Measurements from ENCODE around the gene DBN1.

The DBN1 gene

DNA sequence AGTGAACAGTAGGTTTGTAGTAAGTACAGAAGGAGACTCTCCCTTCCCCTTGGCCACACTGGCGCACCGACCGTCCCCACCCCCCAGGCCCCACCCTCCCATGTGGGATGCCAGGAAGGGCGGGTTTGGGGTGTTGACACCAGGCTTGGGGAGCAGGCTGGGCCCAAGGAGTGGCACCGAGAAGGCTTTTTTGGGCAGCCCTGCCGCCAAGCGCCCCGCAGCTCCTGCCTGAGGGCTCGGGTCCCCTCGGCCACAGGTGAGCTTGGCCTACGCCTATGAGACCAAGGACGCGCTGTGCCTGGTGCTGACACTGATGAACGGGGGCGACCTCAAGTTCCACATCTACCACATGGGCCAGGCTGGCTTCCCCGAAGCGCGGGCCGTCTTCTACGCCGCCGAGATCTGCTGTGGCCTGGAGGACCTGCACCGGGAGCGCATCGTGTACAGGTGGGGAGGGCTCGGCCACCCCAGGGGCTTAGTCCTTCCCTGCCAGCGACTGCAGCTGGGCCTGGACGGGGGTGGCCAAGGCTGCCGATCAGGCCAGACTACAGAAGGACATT lies 39.7 kb downstream of the DBN1 start:
- TF ChIP-seq, protein P1, sequence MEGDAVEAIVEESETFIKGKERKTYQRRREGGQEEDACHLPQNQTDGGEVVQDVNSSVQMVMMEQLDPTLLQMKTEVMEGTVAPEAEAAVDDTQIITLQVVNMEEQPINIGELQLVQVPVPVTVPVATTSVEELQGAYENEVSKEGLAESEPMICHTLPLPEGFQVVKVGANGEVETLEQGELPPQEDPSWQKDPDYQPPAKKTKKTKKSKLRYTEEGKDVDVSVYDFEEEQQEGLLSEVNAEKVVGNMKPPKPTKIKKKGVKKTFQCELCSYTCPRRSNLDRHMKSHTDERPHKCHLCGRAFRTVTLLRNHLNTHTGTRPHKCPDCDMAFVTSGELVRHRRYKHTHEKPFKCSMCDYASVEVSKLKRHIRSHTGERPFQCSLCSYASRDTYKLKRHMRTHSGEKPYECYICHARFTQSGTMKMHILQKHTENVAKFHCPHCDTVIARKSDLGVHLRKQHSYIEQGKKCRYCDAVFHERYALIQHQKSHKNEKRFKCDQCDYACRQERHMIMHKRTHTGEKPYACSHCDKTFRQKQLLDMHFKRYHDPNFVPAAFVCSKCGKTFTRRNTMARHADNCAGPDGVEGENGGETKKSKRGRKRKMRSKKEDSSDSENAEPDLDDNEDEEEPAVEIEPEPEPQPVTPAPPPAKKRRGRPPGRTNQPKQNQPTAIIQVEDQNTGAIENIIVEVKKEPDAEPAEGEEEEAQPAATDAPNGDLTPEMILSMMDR (IDR thresholded peaks at IDR 0.05; ENCODE audit: control insufficient read depth, insufficient read depth, low read depth, low read length, missing control alignments): no peak
- H3K4me3 ChIP-seq (ENCODE audit: control insufficient read depth, low read depth, low read length): no peak overlapping the region
- no peak for DNase-seq (ENCODE audit: low read depth)

DNA sequence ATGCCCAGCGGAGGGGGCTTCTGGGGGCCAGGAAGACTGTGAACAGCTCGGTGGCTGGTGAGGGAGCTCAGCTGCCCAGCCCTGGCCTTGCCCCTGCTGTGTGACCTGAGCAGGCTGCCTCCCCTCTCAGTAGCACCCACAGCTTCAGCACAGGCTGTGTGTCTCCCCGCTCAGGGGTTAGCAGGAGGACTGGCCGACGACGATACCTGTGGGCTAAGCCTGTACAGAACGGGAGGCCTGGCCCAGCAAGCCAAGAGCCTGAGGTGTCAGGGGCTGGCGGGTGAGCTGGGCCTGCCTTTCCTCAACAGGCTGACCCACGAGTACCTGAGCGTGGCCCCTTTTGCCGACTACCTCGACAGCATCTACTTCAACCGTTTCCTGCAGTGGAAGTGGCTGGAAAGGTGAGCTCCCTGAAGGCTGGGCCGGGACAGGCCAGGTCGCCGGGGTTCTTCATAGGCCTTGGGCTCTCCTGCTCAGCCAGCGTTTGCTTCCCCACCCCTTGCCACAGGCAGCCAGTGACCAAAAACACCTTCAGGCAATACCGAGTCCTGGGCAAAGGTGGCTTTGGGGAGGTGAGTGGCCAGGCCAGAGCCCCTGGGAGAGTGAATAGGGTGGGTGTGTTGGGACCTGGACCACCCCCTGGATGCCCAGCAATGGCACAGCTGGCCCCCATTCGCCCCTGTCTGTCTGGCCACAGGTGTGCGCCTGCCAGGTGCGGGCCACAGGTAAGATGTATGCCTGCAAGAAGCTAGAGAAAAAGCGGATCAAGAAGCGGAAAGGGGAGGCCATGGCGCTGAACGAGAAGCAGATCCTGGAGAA lies 40.4 kb downstream of the DBN1 start:
- DNase-seq (ENCODE audit: low read depth): no peak
- no peak overlapping the region for H3K4me3 ChIP-seq (ENCODE audit: control insufficient read depth, low read depth, low read length)

DNA sequence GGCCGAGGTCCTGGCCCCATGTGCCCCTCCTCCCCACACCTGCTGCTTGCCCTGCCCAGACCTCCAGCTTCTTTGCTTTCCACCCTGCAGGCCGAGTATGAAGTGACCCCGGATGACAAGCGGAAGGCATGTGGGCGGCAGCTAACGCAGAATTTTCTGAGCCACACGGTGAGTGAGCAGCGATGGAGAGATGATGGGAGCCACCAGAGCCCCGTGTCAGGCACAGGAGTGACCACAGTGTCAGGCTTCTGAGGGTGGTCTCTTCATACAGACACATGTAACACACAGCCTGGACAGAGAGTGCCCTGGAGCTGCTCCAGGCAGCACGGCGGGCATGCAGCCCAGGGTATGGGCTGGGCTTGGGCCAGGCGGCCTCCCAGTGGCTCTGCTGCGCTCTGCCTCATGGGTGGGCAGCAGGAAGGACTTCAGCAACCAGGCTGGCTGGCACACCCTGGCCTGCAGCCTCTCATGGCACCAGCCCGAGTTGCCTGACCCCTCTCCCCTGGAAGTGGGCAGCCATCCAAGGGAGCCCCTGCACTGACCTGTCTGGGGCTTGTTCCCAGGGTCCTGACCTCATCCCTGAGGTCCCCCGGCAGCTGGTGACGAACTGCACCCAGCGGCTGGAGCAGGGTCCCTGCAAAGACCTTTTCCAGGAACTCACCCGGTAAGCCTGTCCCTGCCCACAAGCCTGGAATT lies 41.1 kb downstream of the DBN1 start:
- no peak overlapping the region for H3K4me3 ChIP-seq (ENCODE audit: control insufficient read depth, low read depth, low read length)
- TF ChIP-seq, protein P1 (IDR thresholded peaks at IDR 0.05; ENCODE audit: control insufficient read depth, insufficient read depth, low read depth, low read length, missing control alignments): no peak

More for the DNA sequence above, 40.4 kb downstream of the DBN1 start:
- TF ChIP-seq, protein P1 (IDR thresholded peaks at IDR 0.05; ENCODE audit: control insufficient read depth, insufficient read depth, low read depth, low read length, missing control alignments): no peak

DNA sequence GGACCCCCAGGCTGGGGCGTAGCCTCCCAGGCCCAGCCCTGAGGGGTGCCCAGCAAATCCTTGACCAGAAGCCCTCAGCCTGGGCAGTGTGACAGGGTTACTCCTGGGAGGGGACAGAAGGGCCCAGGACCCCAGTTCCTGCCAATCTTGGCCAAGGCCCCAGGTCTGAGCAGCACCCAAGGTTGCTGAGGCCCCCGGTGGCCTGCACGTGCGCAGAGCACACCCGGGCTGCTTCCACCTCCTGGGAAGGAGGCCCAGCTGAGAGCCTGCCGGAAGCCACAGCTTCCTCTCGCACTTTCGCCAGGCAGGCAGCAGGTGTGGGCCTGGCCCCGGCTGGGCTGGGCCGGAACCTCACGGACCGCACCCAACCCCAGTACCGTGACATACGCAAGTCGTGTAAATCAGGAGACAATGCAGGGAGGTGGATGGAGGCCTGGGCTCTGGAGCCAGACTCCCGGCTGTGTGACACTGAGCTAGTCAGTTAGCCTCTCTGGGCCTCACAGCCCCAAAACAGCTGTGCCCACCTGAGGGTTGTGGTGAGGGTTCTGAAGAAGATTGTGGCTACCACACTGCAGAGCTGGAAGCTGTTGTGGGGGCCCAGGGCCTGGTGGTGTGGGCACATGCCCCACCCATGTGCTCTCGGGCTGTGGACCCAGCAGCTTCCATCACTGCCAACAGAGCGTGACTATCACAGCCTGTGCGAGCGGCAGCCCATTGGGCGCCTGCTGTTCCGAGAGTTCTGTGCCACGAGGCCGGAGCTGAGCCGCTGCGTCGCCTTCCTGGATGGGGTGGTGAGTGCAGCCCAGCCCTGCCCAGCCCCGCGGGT lies 41.9 kb downstream of the DBN1 start:
- H3K4me3 ChIP-seq (ENCODE audit: control insufficient read depth, low read depth, low read length): no peak overlapping the region
- TF ChIP-seq, protein P1 (IDR thresholded peaks at IDR 0.05; ENCODE audit: control insufficient read depth, insufficient read depth, low read depth, low read length, missing control alignments): no peak
- no peak for DNase-seq (ENCODE audit: low read depth)

More for the DNA sequence above, 41.1 kb downstream of the DBN1 start:
- DNase-seq (ENCODE audit: low read depth): no peak

DNA sequence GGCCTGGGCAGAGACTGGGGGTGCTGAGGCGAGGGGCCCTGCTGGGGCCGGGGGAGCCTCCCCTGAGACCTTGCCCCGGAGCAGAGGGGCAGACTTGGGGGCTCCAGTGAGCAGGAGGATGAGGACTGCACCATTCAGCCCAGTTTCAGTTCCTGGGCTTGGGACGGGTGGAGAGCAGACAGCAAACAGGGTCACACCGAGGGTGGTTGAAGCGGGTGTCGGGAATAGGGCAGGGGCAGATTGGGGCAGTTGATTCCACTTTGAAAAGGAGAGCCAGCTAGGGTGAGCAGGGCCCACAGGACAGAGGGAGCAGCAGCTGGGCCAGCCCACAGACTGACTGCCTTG lies 42.5 kb downstream of the DBN1 start:
- no peak for DNase-seq (ENCODE audit: low read depth)
- no peak overlapping the region for H3K4me3 ChIP-seq (ENCODE audit: control insufficient read depth, low read depth, low read length)
- TF ChIP-seq, protein P1 (IDR thresholded peaks at IDR 0.05; ENCODE audit: control insufficient read depth, insufficient read depth, low read depth, low read length, missing control alignments): no peak
